Osteoblast (primary cell): ENCODE data around the gene ELP1. TPM values are rescaled to one million over a fixed set of nuclear protein-coding genes. Genes with fewer than 3 reads are reported as not detected.
A peak's percentile ranks its signal among the peaks of the same experiment; 100 is the strongest.

ENCODE experiments used
- DNase-seq: peaks from one replicate; pipeline ENCODE4 v3.0.0; 2011; ENCODE audit warnings: low spot score, mixed read lengths; ENCODE audit not compliant: insufficient read length; ENCODE audit errors: missing footprints
- H2AFZ ChIP-seq: 2 replicates; pipeline ENCODE4 v1.6.0; 2011; ENCODE audit warnings: mild to moderate bottlenecking, low read length
- H3K27ac ChIP-seq: 2 replicates; pipeline ENCODE4 v1.5.1; 2011; ENCODE audit warnings: mild to moderate bottlenecking, low read depth, low read length, moderate library complexity
- H3K27me3 ChIP-seq: 2 replicates; pipeline ENCODE4 v1.6.0; 2012; ENCODE audit warnings: mild to moderate bottlenecking, control low read depth, inconsistent platforms, low read length, moderate library complexity; ENCODE audit not compliant: insufficient read depth
- H3K36me3 ChIP-seq: 2 replicates; pipeline ENCODE4 v1.5.1; 2011; ENCODE audit warnings: mild to moderate bottlenecking, low read length, control low read depth, moderate library complexity; ENCODE audit not compliant: insufficient read depth
- H3K4me1 ChIP-seq: 2 replicates; pipeline ENCODE4 v1.5.1; 2011; ENCODE audit warnings: mild to moderate bottlenecking, low read length, control low read depth, moderate library complexity; ENCODE audit not compliant: insufficient read depth
- H3K4me2 ChIP-seq: 2 replicates; pipeline ENCODE4 v1.6.0; 2011; ENCODE audit warnings: mild to moderate bottlenecking, low read length; ENCODE audit not compliant: insufficient read depth
- H3K4me3 ChIP-seq: fragments of 200-600 bp; sonication (generic); 3 replicates; pipeline ENCODE4 v1.5.1; 2012; ENCODE audit warnings: mild to moderate bottlenecking, low read length, inconsistent platforms; ENCODE audit not compliant: insufficient read depth
- H3K79me2 ChIP-seq: 2 replicates; pipeline ENCODE4 v1.6.0; 2012; ENCODE audit warnings: mild to moderate bottlenecking, low read length, control low read depth, inconsistent platforms; ENCODE audit not compliant: insufficient read depth
- H3K9me3 ChIP-seq: 2 replicates; pipeline ENCODE4 v1.5.1; 2011; ENCODE audit warnings: low read depth, low read length, control low read depth
- H4K20me1 ChIP-seq: 2 replicates; pipeline ENCODE4 v1.6.0; 2012; ENCODE audit warnings: mild to moderate bottlenecking, low read length, control low read depth; ENCODE audit not compliant: insufficient read depth
- total RNA-seq: library from RNA; depleted of rRNA; stranded (reverse); fragments of >200 nt; gene quantifications from 2 replicates; pipeline ENCODE4 v1.2.3, GENCODE V29; 2012
- TF ChIP-seq, protein P1 (sequence below): IDR thresholded peaks from 2 replicates; pipeline ENCODE4 v1.5.1; 2011; ENCODE audit warnings: mild to moderate bottlenecking, low read depth, low read length, moderate library complexity; ENCODE audit errors: extremely low read depth

ELP1 gene
- total RNA-seq, 1 donor, result 24.2 TPM

DNA sequence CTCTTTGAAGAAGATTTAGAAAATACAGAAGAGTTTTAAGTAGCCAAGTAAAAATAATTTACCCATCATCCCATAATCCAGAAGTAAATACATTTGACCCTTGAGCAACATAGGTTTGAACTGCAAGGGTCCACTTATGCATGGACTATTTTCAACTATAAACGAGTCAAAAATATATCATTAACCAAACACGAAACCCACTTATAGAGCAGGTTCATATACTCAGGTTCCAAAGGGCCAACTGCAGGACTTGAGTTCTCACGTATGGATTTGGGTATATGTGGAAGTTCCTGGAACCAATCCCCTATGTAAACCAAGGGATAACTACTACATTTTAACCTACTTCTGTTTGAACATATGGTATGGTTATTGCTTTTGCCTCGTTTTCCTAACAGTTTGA, 6.1 kb upstream of the ELP1 start:
- TF ChIP-seq, protein P1, sequence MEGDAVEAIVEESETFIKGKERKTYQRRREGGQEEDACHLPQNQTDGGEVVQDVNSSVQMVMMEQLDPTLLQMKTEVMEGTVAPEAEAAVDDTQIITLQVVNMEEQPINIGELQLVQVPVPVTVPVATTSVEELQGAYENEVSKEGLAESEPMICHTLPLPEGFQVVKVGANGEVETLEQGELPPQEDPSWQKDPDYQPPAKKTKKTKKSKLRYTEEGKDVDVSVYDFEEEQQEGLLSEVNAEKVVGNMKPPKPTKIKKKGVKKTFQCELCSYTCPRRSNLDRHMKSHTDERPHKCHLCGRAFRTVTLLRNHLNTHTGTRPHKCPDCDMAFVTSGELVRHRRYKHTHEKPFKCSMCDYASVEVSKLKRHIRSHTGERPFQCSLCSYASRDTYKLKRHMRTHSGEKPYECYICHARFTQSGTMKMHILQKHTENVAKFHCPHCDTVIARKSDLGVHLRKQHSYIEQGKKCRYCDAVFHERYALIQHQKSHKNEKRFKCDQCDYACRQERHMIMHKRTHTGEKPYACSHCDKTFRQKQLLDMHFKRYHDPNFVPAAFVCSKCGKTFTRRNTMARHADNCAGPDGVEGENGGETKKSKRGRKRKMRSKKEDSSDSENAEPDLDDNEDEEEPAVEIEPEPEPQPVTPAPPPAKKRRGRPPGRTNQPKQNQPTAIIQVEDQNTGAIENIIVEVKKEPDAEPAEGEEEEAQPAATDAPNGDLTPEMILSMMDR, result no peak
- Histone ChIP-seq H2AFZ (no peak overlapping the region), H3K4me1 (peaks cover 5% of the 10 kb centered on the region), H3K4me3 (no peak overlapping the region), H4K20me1 (no peaks in the 10 kb centered on the region), H3K36me3 (peaks cover 44% of the 10 kb centered on the region), H3K79me2 (peaks cover 18% of the 10 kb centered on the region), H3K27me3 (no peaks in the 10 kb centered on the region), H3K27ac (no peak overlapping the region), H3K9me3 (no peaks in the 10 kb centered on the region), H3K4me2 (no peak overlapping the region)
- DNase-seq, result no peak

DNA sequence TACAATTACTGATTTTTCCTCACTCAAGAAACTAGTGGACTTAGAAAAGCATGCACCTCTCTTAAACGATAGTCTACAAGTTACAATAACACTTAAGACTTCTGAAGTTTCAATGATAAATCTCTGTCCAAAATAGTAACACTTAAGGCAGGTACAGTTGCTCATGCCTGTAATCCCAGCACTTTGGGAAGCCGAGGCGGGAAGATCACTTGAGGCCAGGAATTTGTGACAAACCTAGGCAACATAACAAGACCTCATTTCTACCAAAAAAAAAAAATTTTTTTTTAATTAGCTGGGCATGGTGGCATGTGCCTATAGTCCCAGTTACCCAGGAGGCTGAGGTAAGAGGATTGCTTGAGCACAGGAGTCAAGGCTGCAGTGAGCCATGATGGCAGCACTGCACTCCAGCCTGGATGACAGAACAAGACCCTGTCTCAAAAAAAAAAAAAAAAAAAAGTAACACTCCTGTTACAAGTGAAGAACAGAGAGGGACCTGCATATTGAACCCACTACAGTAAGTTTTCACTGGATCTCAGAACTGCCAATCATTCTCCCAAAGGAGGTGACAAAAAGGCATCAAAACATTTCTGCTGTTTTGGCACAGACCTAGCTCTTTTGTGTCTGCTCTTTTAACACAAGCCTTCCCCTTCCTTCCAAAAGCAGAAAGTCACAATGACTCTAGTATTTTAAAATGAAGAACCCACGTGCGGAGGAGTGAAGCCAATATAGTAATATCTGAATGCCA, 3.8 kb upstream of the ELP1 start:
- H3K27ac ChIP-seq, result no peak overlapping the region
- DNase-seq, result no peak
- no peaks in the 10 kb centered on the region for H3K27me3 ChIP-seq
- H3K9me3 ChIP-seq, result no peaks in the 10 kb centered on the region
- H2AFZ ChIP-seq, result no peak overlapping the region
- no peaks in the 10 kb centered on the region for H4K20me1 ChIP-seq
- no peak overlapping the region for H3K4me2 ChIP-seq
- peaks cover 36% of the 10 kb centered on the region for H3K79me2 ChIP-seq
- peaks cover 13% of the 10 kb centered on the region for H3K4me1 ChIP-seq
- peaks cover 33% of the 10 kb centered on the region for H3K36me3 ChIP-seq
- H3K4me3 ChIP-seq, result no peak overlapping the region
- TF ChIP-seq, protein P1, result no peak

DNA sequence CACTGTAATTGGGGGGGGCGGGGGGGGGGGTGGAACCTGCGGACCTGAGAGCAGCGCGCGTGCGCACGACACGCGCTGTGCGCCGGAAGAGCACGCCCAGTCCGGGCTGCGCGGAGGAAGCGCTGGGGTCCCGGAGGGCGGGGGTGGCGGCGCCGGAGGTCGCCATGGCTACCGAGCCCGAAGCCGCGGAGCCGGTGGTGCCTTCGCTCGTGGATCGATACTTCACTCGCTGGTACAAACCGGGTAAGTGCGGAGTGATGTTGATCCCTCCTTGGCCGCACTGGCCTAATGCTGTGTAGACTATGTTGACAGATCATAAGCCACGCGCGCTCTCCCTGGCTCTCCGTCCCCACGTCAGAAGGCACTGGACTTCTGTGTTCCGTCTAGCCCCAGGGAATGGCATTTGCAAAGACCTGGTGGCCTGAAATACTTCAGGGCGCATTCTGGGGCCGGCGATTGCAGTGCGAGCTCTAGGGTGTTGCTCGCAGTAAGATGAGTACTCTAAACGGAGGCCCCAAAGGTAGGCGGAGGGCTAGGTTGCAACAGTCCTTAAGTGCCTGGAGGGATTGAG, 484 bp upstream of the ELP1 start, which contains the start of gene ABITRAM:
TSS of gene ABITRAM (plus strand) at position 78 of the 571 bp plus-strand sequence. CDS start at position 165, 87 bp downstream.
- H3K27ac ChIP-seq, result peak within 1 kb of the TSS; percentile 75
- H3K4me1 ChIP-seq, result peaks cover 16% of the 10 kb centered on the region
- peak within 1 kb of the TSS; percentile 98 for H2AFZ ChIP-seq
- peak within 1 kb of the TSS; percentile 97 for H3K4me3 ChIP-seq
- peaks cover 3% of the 10 kb centered on the region for H4K20me1 ChIP-seq
- TF ChIP-seq, protein P1, result no peak
- H3K4me2 ChIP-seq, result peak within 1 kb of the TSS; percentile 98
- peaks cover 21% of the 10 kb centered on the region for H3K36me3 ChIP-seq
- no peaks in the 10 kb centered on the region for H3K27me3 ChIP-seq
- peaks cover 56% of the 10 kb centered on the region for H3K79me2 ChIP-seq
- peak; percentile 96 for DNase-seq
- H3K9me3 ChIP-seq, result no peaks in the 10 kb centered on the region

DNA sequence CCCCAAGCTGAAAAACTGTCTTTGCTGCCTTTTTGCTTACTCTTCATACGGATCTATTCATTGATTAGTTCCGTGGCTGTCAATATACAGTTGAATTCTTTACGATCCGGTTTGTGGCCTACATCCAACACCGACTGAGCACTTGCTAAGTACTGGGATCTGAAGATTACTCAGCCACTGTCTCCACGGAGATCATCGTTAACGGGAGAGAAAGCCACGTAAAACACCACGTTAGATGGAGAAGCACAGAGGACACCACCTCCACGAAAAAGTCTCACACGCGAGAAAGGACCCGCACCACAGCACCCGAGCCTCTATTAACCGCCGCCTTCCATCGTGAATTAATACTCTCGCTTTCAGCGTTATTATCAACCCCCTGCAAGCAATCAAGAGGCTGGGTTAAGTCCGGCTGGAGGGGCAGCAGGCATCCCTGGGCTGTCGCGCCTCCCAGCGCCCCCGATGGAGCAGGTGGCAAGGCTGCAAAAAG, 650 bp downstream of the ELP1 start:
- H3K36me3 ChIP-seq, result peaks cover 24% of the 10 kb centered on the region
- H3K9me3 ChIP-seq, result no peaks in the 10 kb centered on the region
- peaks cover 56% of the 10 kb centered on the region for H3K79me2 ChIP-seq
- peak overlapping the region; percentile 96 for H2AFZ ChIP-seq
- no peak for DNase-seq
- H3K4me1 ChIP-seq, result peaks cover 16% of the 10 kb centered on the region
- H3K27ac ChIP-seq, result peak overlapping the region; percentile 75
- H4K20me1 ChIP-seq, result peaks cover 3% of the 10 kb centered on the region
- peak overlapping the region; percentile 97 for H3K4me3 ChIP-seq
- peak overlapping the region; percentile 98 for H3K4me2 ChIP-seq
- H3K27me3 ChIP-seq, result no peaks in the 10 kb centered on the region
- TF ChIP-seq, protein P1, result no peak
